GM23338 (cell line): Measurements from ENCODE around the gene FPR1. TPM values are rescaled to one million over a fixed set of nuclear protein-coding genes. Genes with fewer than 3 reads are reported as not detected.

Experiments
- ATAC-seq: fragments of 200-7000 bp; cut with Tn5 transposase; 3 replicates; pipeline ENCODE4 v1.9.1; 2020
- DNase-seq: peaks from one replicate; pipeline ENCODE4 v3.0.0-alpha.2; 2015; ENCODE audit warnings: low spot score
- H2AFZ ChIP-seq: fragments of 200-600 bp; sonication (generic); 2 replicates; pipeline ENCODE4 v1.8.0; 2016; ENCODE audit warnings: antibody characterized with exemption, mild to moderate bottlenecking, moderate library complexity
- H3F3A ChIP-seq: fragments of 200-600 bp; sonication (generic); replicated peaks from 2 replicates; pipeline ENCODE4 v1.8.0; 2017; ENCODE audit warnings: antibody characterized with exemption, mixed run types, low read depth
- H3K27ac ChIP-seq: fragments of 200-600 bp; sonication (generic); 2 replicates; pipeline ENCODE4 v1.6.1; 2016; ENCODE audit warnings: low read depth
- H3K27me3 ChIP-seq: fragments of 200-600 bp; sonication (generic); 2 replicates; pipeline ENCODE4 v1.8.0; 2016; ENCODE audit warnings: mild to moderate bottlenecking, mixed run types, moderate library complexity; ENCODE audit not compliant: insufficient read depth
- H3K36me3 ChIP-seq: fragments of 200-600 bp; sonication (generic); 2 replicates; pipeline ENCODE4 v1.8.0; 2016; ENCODE audit warnings: mild to moderate bottlenecking; ENCODE audit not compliant: insufficient read depth
- H3K4me1 ChIP-seq: fragments of 200-600 bp; sonication (generic); 2 replicates; pipeline ENCODE4 v1.8.0; 2016; ENCODE audit warnings: mild to moderate bottlenecking, moderate library complexity; ENCODE audit not compliant: insufficient read depth
- H3K4me2 ChIP-seq: fragments of 200-600 bp; sonication (generic); 2 replicates; pipeline ENCODE4 v1.7.1; 2017; ENCODE audit warnings: mixed run types
- H3K4me3 ChIP-seq: fragments of 200-600 bp; sonication (generic); 2 replicates; pipeline ENCODE4 v1.6.1; 2016; ENCODE audit warnings: mixed run types
- H3K79me2 ChIP-seq: fragments of 200-600 bp; sonication (generic); replicated peaks from 2 replicates; pipeline ENCODE4 v1.8.0; 2017; ENCODE audit warnings: mild to moderate bottlenecking; ENCODE audit not compliant: insufficient read depth
- H3K9me2 ChIP-seq: fragments of 200-600 bp; sonication (generic); 2 replicates; pipeline ENCODE4 v1.8.0; 2017; ENCODE audit not compliant: insufficient read depth
- H4K20me1 ChIP-seq: fragments of 200-600 bp; sonication (generic); replicated peaks from 2 replicates; pipeline ENCODE4 v1.8.0; 2017; ENCODE audit warnings: mild to moderate bottlenecking; ENCODE audit not compliant: insufficient read depth
- H3K27ac Mint-ChIP-seq: 2 replicates; pipeline ENCODE4 v1.8.0; 2020; ENCODE audit warnings: inconsistent platforms, mild to moderate bottlenecking, moderate library complexity, mixed read lengths
- H3K27me3 Mint-ChIP-seq: 3 replicates; pipeline ENCODE4 v1.8.0; 2022; ENCODE audit warnings: low read depth, mild to moderate bottlenecking, moderate library complexity, mixed read lengths, inconsistent platforms; ENCODE audit not compliant: insufficient read depth, poor library complexity
- H3K36me3 Mint-ChIP-seq: 3 replicates; pipeline ENCODE4 v1.8.0; 2021; ENCODE audit warnings: low read depth, mild to moderate bottlenecking, inconsistent platforms, moderate library complexity, mixed read lengths
- H3K4me1 Mint-ChIP-seq: 3 replicates; pipeline ENCODE4 v1.8.0; 2020; ENCODE audit warnings: mild to moderate bottlenecking, inconsistent platforms, mixed read lengths
- H3K4me3 Mint-ChIP-seq: 3 replicates; pipeline ENCODE4 v1.8.0; 2021; ENCODE audit warnings: moderate library complexity, mild to moderate bottlenecking, inconsistent platforms, mixed read lengths
- H3K9me3 Mint-ChIP-seq: 3 replicates; pipeline ENCODE4 v1.8.0; 2020; ENCODE audit warnings: moderate library complexity, mild to moderate bottlenecking, inconsistent platforms, mixed read lengths
- CREB1 ChIP-seq: fragments of 250-450 bp; sonication (Bioruptor Pico); IDR thresholded peaks from 2 replicates; pipeline ENCODE4 v1.5.0; 2020; ENCODE audit warnings: low read depth, mild to moderate bottlenecking, moderate library complexity
- EZH2 ChIP-seq: fragments of 200-600 bp; sonication (generic); IDR thresholded peaks from one replicate; pipeline ENCODE4 v1.8.0; 2017; ENCODE audit warnings: antibody characterized with exemption, mild to moderate bottlenecking, low read depth; ENCODE audit not compliant: unreplicated experiment
- NANOG ChIP-seq: IDR thresholded peaks from 2 replicates; pipeline ENCODE4 v1.6.1; 2016; ENCODE audit warnings: antibody characterized with exemption, borderline replicate concordance
- POLR2AphosphoS5 ChIP-seq: IDR thresholded peaks from 2 replicates; pipeline ENCODE4 v1.6.1; 2016; ENCODE audit warnings: antibody characterized with exemption, low read depth
- ZNF114 ChIP-seq: fragments of 250-450 bp; sonication (Bioruptor Pico); IDR thresholded peaks from 2 replicates; pipeline ENCODE4 v1.5.0; 2020; ENCODE audit warnings: mild to moderate bottlenecking, moderate library complexity
- ZNF331 ChIP-seq: fragments of 250-450 bp; sonication (Bioruptor Pico); IDR thresholded peaks from 2 replicates; pipeline ENCODE4 v1.5.0; 2020; ENCODE audit warnings: low read depth, mild to moderate bottlenecking, moderate library complexity
- polyA plus RNA-seq: library from polyadenylated mRNA; unstranded; fragments of >200 nt; fragmentation: Nextera tagmentation; extraction: Ambion mirVana; gene quantifications from 2 replicates; pipeline ENCODE4 v1.2.1, GENCODE V29; 2016
- total RNA-seq: library from RNA; depleted of rRNA; stranded (reverse); fragments of >200 nt; shearing (Covaris generic); gene quantifications from 2 replicates; pipeline ENCODE4 v1.2.3, GENCODE V29; 2014
- TF ChIP-seq, protein P1 (sequence below): IDR thresholded peaks from one replicate; pipeline ENCODE4 v1.6.1; 2018; ENCODE audit warnings: antibody characterized with exemption; ENCODE audit not compliant: unreplicated experiment
- TF ChIP-seq, protein P2 (sequence below): IDR thresholded peaks from 2 replicates; pipeline ENCODE4 v1.6.1; 2016; ENCODE audit warnings: antibody characterized with exemption
- TF ChIP-seq, protein P3 (sequence below), 2 experiments: fragments of 200-600 bp in 1 of 2; sonication (generic) in 1 of 2; conservative IDR thresholded peaks; 2 replicates each; pipeline versions ENCODE4 v1.5.1 to v1.6.1; 2016 to 2017; ENCODE audit warnings: antibody characterized with exemption in 2 of 2, low read depth in 2 of 2, mild to moderate bottlenecking in 2 of 2, moderate library complexity in 1 of 2
- TF ChIP-seq, protein P4 (sequence below): fragments of 250-450 bp; sonication (Bioruptor Pico); IDR thresholded peaks from 2 replicates; pipeline ENCODE4 v1.5.0; 2020; ENCODE audit warnings: mild to moderate bottlenecking, moderate library complexity

FPR1 gene
- total and polyA plus RNA-seq, 2 experiments from 2014 or later = not detected

DNA sequence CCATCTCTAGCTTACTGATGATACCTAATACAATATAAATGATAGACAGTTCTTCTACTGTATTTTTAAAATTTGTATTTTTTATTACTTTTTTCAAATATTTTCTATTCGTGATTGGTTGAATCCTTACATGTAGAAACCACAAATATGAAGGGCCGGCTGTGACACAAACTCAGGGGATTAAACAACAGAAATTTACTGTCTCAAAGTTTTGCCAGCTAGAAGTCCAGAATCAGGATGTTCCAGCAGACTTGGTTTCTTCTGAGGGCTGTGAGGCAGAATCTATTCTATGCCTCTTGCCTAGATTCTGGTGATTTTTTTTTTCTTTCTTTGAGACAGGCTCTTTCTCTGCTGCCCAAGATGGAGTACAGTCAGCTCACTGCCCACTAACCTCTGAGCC is 13.8 kb downstream of the FPR1 start (continued):
- TF ChIP-seq, protein P1, sequence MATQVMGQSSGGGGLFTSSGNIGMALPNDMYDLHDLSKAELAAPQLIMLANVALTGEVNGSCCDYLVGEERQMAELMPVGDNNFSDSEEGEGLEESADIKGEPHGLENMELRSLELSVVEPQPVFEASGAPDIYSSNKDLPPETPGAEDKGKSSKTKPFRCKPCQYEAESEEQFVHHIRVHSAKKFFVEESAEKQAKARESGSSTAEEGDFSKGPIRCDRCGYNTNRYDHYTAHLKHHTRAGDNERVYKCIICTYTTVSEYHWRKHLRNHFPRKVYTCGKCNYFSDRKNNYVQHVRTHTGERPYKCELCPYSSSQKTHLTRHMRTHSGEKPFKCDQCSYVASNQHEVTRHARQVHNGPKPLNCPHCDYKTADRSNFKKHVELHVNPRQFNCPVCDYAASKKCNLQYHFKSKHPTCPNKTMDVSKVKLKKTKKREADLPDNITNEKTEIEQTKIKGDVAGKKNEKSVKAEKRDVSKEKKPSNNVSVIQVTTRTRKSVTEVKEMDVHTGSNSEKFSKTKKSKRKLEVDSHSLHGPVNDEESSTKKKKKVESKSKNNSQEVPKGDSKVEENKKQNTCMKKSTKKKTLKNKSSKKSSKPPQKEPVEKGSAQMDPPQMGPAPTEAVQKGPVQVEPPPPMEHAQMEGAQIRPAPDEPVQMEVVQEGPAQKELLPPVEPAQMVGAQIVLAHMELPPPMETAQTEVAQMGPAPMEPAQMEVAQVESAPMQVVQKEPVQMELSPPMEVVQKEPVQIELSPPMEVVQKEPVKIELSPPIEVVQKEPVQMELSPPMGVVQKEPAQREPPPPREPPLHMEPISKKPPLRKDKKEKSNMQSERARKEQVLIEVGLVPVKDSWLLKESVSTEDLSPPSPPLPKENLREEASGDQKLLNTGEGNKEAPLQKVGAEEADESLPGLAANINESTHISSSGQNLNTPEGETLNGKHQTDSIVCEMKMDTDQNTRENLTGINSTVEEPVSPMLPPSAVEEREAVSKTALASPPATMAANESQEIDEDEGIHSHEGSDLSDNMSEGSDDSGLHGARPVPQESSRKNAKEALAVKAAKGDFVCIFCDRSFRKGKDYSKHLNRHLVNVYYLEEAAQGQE = no peak
- TF ChIP-seq ZNF331 (CRISPR knock-in tag) (no peak), ZNF114 (no peak), EZH2 (no peak), POLR2AphosphoS5 (no peak), CREB1 (no peak), NANOG (no peak)
- TF ChIP-seq, protein P2, sequence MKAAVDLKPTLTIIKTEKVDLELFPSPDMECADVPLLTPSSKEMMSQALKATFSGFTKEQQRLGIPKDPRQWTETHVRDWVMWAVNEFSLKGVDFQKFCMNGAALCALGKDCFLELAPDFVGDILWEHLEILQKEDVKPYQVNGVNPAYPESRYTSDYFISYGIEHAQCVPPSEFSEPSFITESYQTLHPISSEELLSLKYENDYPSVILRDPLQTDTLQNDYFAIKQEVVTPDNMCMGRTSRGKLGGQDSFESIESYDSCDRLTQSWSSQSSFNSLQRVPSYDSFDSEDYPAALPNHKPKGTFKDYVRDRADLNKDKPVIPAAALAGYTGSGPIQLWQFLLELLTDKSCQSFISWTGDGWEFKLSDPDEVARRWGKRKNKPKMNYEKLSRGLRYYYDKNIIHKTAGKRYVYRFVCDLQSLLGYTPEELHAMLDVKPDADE = no peak
- TF ChIP-seq, protein P3, sequence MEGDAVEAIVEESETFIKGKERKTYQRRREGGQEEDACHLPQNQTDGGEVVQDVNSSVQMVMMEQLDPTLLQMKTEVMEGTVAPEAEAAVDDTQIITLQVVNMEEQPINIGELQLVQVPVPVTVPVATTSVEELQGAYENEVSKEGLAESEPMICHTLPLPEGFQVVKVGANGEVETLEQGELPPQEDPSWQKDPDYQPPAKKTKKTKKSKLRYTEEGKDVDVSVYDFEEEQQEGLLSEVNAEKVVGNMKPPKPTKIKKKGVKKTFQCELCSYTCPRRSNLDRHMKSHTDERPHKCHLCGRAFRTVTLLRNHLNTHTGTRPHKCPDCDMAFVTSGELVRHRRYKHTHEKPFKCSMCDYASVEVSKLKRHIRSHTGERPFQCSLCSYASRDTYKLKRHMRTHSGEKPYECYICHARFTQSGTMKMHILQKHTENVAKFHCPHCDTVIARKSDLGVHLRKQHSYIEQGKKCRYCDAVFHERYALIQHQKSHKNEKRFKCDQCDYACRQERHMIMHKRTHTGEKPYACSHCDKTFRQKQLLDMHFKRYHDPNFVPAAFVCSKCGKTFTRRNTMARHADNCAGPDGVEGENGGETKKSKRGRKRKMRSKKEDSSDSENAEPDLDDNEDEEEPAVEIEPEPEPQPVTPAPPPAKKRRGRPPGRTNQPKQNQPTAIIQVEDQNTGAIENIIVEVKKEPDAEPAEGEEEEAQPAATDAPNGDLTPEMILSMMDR (conservative IDR thresholded peaks at IDR 0.05; ENCODE audit: low read depth in 2 of 2) = no peak

DNA sequence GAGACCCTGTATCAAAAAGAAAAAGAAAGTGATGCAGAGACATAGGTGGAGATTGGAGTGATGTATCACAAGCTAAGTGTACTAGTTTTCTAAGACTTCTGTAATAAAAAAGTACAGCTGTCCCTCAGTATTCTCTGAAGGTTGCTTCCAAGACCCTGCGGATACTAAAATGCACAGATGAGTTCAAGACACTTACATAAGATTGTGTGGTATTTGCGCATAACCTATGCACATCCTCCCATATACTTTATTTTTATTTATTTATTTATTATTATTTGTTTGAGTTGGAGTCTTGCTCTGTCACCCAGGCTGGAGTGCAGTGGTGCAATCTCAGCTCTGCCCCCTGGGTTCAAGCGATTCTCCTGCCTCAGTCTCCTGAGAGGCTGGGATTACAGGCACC is 14.3 kb downstream of the FPR1 start:
- Mint-ChIP-seq H3K36me3 (peaks cover 4% of the 10 kb centered on the region; the same call in 2 of the 3 replicates), H3K27ac (no peak overlapping the region), H3K4me3 (no peak overlapping the region), H3K9me3 (peaks cover 30% of the 10 kb centered on the region), H3K4me1 (peaks cover 11% of the 10 kb centered on the region; the same call in 2 of the 3 replicates), H3K27me3 (no peaks in the 10 kb centered on the region)
- DNase-seq = no peak
- Histone ChIP-seq H3K27me3 (no peaks in the 10 kb centered on the region), H3F3A (no peaks in the 10 kb centered on the region), H3K4me1 (peaks cover 9% of the 10 kb centered on the region; the same call in 1 of the 2 replicates), H3K9me2 (no peaks in the 10 kb centered on the region), H3K4me3 (no peak overlapping the region), H3K79me2 (no peaks in the 10 kb centered on the region), H4K20me1 (no peaks in the 10 kb centered on the region), H3K4me2 (no peak overlapping the region), H2AFZ (no peak overlapping the region), H3K27ac (no peak overlapping the region), H3K36me3 (no peaks in the 10 kb centered on the region; the same call in 1 of the 2 replicates)
- no peak for ATAC-seq
- TF ChIP-seq, protein P2 = no peak
- no peak for TF ChIP-seq ZNF331 (CRISPR knock-in tag)
- TF ChIP-seq, protein P4, sequence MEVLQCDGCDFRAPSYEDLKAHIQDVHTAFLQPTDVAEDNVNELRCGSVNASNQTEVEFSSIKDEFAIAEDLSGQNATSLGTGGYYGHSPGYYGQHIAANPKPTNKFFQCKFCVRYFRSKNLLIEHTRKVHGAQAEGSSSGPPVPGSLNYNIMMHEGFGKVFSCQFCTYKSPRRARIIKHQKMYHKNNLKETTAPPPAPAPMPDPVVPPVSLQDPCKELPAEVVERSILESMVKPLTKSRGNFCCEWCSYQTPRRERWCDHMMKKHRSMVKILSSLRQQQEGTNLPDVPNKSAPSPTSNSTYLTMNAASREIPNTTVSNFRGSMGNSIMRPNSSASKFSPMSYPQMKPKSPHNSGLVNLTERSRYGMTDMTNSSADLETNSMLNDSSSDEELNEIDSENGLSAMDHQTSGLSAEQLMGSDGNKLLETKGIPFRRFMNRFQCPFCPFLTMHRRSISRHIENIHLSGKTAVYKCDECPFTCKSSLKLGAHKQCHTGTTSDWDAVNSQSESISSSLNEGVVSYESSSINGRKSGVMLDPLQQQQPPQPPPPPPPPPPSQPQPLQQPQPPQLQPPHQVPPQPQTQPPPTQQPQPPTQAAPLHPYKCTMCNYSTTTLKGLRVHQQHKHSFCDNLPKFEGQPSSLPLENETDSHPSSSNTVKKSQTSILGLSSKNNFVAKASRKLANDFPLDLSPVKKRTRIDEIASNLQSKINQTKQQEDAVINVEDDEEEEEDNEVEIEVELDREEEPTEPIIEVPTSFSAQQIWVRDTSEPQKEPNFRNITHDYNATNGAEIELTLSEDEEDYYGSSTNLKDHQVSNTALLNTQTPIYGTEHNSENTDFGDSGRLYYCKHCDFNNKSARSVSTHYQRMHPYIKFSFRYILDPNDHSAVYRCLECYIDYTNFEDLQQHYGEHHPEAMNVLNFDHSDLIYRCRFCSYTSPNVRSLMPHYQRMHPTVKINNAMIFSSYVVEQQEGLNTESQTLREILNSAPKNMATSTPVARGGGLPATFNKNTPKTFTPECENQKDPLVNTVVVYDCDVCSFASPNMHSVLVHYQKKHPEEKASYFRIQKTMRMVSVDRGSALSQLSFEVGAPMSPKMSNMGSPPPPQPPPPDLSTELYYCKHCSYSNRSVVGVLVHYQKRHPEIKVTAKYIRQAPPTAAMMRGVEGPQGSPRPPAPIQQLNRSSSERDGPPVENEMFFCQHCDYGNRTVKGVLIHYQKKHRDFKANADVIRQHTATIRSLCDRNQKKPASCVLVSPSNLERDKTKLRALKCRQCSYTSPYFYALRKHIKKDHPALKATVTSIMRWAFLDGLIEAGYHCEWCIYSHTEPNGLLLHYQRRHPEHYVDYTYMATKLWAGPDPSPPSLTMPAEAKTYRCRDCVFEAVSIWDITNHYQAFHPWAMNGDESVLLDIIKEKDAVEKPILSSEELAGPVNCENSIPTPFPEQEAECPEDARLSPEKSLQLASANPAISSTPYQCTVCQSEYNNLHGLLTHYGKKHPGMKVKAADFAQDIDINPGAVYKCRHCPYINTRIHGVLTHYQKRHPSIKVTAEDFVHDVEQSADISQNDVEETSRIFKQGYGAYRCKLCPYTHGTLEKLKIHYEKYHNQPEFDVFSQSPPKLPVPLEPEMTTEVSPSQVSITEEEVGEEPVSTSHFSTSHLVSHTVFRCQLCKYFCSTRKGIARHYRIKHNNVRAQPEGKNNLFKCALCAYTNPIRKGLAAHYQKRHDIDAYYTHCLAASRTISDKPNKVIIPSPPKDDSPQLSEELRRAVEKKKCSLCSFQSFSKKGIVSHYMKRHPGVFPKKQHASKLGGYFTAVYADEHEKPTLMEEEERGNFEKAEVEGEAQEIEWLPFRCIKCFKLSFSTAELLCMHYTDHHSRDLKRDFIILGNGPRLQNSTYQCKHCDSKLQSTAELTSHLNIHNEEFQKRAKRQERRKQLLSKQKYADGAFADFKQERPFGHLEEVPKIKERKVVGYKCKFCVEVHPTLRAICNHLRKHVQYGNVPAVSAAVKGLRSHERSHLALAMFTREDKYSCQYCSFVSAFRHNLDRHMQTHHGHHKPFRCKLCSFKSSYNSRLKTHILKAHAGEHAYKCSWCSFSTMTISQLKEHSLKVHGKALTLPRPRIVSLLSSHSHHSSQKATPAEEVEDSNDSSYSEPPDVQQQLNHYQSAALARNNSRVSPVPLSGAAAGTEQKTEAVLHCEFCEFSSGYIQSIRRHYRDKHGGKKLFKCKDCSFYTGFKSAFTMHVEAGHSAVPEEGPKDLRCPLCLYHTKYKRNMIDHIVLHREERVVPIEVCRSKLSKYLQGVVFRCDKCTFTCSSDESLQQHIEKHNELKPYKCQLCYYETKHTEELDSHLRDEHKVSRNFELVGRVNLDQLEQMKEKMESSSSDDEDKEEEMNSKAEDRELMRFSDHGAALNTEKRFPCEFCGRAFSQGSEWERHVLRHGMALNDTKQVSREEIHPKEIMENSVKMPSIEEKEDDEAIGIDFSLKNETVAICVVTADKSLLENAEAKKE (CRISPR knock-in tag) = no peak
